Activated CD4-positive, alpha-beta T cell treated with anti-CD3 and anti-CD28 coated beads, Interleukin-2, amount 50 U/mL, for 16 hours (primary cell): ENCODE data around the gene C1orf21.

Experiments
- DNase-seq: peaks from one replicate; pipeline ENCODE4 v3.0.0-alpha.2; 2020

Gene C1orf21

GRCh38 chr1:184417916-184418315 lies 31.1 kb downstream of the C1orf21 start:
- no peak for DNase-seq

- DNase-seq, result no peak
Observed at GRCh38 chr1:184418652-184419349, 32.0 kb downstream of the C1orf21 start.

- DNase-seq, result no peak
Observed at GRCh38 chr1:184419350-184420161, 32.7 kb downstream of the C1orf21 start.

GRCh38 chr1:184422490-184423233 lies 35.8 kb downstream of the C1orf21 start:
- DNase-seq, result no peak

GRCh38 chr1:184423649-184424048 lies 36.8 kb downstream of the C1orf21 start:
- DNase-seq, result no peak

GRCh38 chr1:184424157-184424556 lies 37.3 kb downstream of the C1orf21 start:
- DNase-seq, result no peak

- no peak for DNase-seq
Observed at GRCh38 chr1:184424945-184425344, 38.1 kb downstream of the C1orf21 start.

- DNase-seq, result no peak
Observed at GRCh38 chr1:184425449-184426277, 38.8 kb downstream of the C1orf21 start.

GRCh38 chr1:184426278-184426674 lies 39.4 kb downstream of the C1orf21 start:
- DNase-seq, result no peak

GRCh38 chr1:184427722-184428121 lies 40.9 kb downstream of the C1orf21 start:
- DNase-seq, result no peak

GRCh38 chr1:184428604-184429003 lies 41.8 kb downstream of the C1orf21 start:
- no peak for DNase-seq

GRCh38 chr1:184429335-184429734 lies 42.5 kb downstream of the C1orf21 start:
- no peak for DNase-seq

- no peak for DNase-seq
Observed at GRCh38 chr1:184433956-184434502, 47.2 kb downstream of the C1orf21 start.

- no peak for DNase-seq
Observed at GRCh38 chr1:184437291-184437690, 50.5 kb downstream of the C1orf21 start.

- DNase-seq, result no peak
Observed at GRCh38 chr1:184438363-184438762, 51.5 kb downstream of the C1orf21 start.

GRCh38 chr1:184442260-184442659 lies 55.4 kb downstream of the C1orf21 start:
- no peak for DNase-seq

GRCh38 chr1:184443201-184443600 lies 56.4 kb downstream of the C1orf21 start:
- no peak for DNase-seq

GRCh38 chr1:184443624-184444023 lies 56.8 kb downstream of the C1orf21 start:
- no peak for DNase-seq

- DNase-seq, result no peak
Observed at GRCh38 chr1:184445997-184446396, 59.2 kb downstream of the C1orf21 start.

- DNase-seq, result no peak
Observed at GRCh38 chr1:184447651-184448185, 60.9 kb downstream of the C1orf21 start.

- DNase-seq, result no peak
Observed at GRCh38 chr1:184449916-184450315, 63.1 kb downstream of the C1orf21 start.

GRCh38 chr1:184455786-184456185 lies 69.0 kb downstream of the C1orf21 start:
- DNase-seq, result no peak
